Posterior cingulate gyrus (tissue), 11 donors: Measurements from ENCODE around the gene MIEF2.
A peak's percentile ranks its signal among the peaks of the same experiment; 100 is the strongest.

Experiments
- DNase-seq, 10 donors: peaks; one replicate each; pipeline versions ENCODE4 v3.0.0 to v3.0.0-alpha.2; 2020 to 2021; ENCODE audit warnings: mixed read lengths in 3 of 10
- intact Hi-C: fragments of 100-400 bp; cut with DNase I; formaldehyde crosslinking; loops from one replicate; pipeline ENCODE4 v1.15.1; 2023

MIEF2 gene

GRCh38 chr17:18253947-18254821 is 6.3 kb upstream of the MIEF2 start:
- intact Hi-C loops: no loop called here
- DNase-seq: no peak

- DNase-seq: no peak
- intact Hi-C loops: no loop called here
These were observed 5.4 kb upstream of the MIEF2 start for GRCh38 chr17:18254888-18255649.

GRCh38 chr17:18256351-18256750 is 4.1 kb upstream of the MIEF2 start:
- intact Hi-C loops: no loop called here
- DNase-seq: no peak

DNA sequence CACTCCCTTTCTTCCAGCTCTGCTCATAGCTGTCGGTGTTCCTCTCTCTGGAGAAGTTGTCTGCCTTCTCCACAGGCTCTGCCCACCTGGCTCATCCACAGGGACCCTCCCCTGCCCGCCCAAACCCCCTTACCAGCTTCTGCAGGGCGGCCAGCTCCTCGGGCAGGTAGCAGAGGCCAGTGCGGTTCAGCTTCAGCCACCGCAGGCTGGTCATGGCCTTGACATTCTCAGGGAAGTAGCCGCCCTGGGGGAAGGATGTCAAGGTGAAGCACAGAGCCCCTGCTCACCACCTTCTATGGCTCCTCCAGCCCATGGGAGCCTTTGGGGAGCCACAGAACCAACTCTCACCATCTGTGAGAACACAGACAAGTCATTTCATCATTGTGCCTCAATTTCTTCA is 3.7 kb upstream of the MIEF2 start:
- intact Hi-C loops: no loop called here
- DNase-seq: no peak

DNA sequence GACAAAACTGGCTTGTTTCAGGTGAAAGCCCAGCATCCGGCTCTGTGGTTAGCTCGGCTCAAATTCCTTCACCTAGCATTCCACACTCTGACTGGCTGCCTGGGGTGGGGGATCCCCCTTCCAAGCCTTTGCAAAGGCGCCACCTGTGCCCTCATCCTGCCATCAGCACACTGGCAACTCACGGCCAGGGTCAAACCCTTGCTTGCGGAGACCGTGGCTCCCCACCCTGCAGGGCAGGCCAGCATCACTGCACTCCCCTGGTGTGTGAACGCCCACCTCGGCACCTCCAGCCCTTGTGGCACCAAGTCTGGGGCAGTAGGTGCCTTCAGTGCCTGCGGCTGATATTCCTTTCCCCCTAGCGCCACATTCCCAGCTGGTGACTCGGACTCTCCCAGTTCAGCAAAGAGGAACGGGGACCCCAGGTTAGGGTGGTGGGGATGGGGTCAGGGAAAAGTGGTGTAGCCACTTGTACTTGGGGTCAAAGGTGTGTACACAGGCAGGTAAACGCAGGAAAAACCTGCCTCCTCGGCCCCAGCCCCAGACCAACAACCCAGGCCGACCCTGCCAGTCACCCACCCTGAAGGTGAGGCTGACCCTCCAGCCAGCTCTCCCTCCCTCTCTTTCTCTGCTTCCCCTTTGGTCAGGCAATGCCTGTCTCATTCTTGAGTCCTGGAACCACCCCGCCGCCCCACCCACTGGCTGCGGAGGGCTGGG is 3.0 kb upstream of the MIEF2 start:
- peak in 5 of 10 donors; percentile 54 to 92 (median 89) for DNase-seq
- intact Hi-C loops: no loop called here

DNA sequence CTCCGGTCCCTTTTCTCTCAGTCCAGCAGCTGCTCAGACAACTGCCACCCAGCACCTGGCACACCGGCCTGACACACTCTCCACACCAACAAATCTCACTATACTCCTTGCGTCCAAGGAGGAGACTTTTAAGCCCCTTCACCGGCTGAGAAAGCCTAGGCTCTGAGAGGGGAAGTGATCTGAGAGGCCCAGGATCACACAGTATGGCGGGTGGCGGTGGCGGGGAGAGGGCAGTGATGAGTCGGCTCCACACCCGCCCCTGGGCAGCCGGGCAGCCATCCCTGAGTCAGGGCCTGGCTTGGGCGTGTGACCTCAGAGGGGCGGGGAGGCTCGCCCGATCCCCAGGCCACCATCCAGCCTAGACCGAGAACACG is 2.5 kb upstream of the MIEF2 start:
- intact Hi-C loops: no loop called here
- DNase-seq: peak in 9 of 10 donors; percentile 44 to 95 (median 74)

DNA sequence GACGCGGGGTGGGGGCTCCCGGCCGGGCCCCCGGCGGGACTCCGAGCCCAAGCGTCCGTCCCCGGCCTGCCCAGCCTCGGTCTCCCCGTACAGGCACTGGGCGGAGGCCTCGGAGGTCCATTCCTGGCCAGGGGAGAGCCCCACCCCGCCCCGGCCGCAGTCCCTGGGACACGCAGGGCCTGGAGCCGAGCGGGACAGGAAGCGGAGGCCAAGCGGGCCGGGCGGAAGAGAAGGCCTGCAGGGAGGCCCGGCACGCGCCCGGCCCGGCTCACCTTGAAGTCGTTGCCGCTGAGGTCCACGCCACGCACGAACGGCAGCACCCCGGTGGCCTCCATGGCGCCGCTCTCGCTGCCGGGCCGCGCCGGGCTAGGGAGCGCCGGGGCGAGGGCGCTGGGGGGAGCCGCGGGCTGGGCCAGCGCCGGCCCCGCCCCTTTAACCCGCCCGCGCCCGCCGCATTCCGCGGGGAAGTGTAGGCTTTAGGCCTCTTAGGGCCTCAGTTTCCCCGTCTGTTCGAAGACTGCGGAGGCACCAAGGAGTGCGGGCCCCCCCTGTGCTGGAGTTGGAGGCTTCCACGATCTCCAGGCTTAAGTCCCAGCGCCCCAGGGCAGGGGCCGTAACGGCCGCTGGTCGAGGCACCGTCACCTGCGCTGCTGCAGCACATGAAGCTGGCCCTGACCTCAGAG is 2.0 kb upstream of the MIEF2 start, which contains the start of gene FLII:
Gene FLII (minus strand): TSS at position 383 of the 683 bp plus-strand sequence. CDS start 48 bp downstream, at position 335.
- peak; percentile 50 to 94 (median 62) for DNase-seq
- intact Hi-C loops: no loop called here

DNA sequence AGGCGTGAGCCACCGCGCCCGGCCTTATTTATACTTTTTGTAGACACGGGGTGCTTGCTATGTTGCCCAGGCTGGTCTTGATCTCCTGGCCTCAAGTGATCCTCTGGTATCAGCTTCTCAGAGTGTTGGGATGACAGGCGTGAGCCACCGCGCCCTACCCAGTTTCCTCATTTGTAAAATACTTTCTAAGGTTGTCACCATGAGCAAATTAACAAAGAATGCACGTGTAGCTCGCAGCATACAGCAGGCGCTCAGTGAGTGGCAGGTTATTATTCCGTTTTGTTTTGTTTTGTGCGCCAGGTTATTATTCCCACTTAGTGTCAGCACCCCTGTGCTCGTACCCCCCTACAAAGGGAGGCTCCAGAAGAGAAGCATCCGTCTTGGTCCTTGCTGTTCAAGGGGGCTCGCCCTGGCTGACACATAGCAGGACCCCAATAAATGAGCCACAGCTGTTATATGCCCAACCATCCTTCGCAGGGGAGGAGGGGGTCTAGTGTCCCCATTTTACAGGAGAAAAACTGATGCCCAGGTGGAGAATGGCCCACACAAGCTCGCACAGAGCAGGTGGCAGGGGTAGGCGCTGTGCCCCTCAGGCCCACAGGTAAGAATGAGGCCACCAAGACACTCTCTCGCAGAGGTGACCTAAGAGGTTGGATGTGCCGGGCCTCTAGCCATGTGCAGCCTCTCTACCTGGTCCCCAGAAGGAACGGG is 686 bp upstream of the MIEF2 start:
- no peak for DNase-seq
- intact Hi-C loops: loop anchor here (2.0 to 5.0 kb wide), 2 partner anchors 32 to 55 kb away; partner anchors contain the start of genes LLGL1, SMCR8 and TOP3A

GRCh38 chr17:18261146-18261515 is 669 bp downstream of the MIEF2 start:
- intact Hi-C loops: loop anchor here (2.0 to 5.0 kb wide), 2 partner anchors 34 to 54 kb away; partner anchors contain the start of genes LLGL1, SMCR8 and TOP3A
- DNase-seq: peak in 4 of 10 donors; percentile 29 to 86 (median 64)

GRCh38 chr17:18261659-18262058 is 1.2 kb downstream of the MIEF2 start:
- intact Hi-C loops: loop anchor here (2.0 to 5.0 kb wide), 2 partner anchors 34 to 53 kb away; partner anchors contain the start of genes LLGL1, SMCR8 and TOP3A

GRCh38 chr17:18262111-18262510 is 1.6 kb downstream of the MIEF2 start:
- no peak for DNase-seq

More at GRCh38 chr17:18261659-18262058, 1.2 kb downstream of the MIEF2 start:
- DNase-seq: peak in 1 of 10 donors; percentile 71

DNA sequence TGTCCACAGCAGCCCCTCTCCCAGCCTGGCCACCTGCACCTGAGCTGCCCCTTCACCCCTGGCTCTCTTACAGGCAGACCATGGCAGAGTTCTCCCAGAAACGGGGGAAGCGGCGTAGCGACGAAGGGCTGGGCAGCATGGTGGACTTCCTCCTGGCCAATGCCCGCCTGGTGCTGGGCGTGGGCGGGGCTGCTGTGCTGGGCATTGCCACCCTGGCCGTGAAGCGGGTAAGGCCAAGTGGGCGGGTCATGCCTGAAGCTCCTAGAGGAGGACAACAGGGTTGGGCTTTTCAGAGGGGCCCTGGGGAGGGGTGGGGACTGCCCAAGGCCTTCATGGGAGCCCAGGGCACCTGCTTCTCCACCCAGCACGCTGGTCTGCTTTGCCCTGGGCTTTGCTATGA is 2.2 kb downstream of the MIEF2 start:
- intact Hi-C loops: loop anchor here (5.0 kb wide), 1 partner anchor 35 kb away; the partner anchor contains the start of gene LLGL1
- DNase-seq: no peak

More at GRCh38 chr17:18262111-18262510, 1.6 kb downstream of the MIEF2 start:
- intact Hi-C loops: loop anchor here (5.0 kb wide), 1 partner anchor 35 kb away; the partner anchor contains the start of gene LLGL1

DNA sequence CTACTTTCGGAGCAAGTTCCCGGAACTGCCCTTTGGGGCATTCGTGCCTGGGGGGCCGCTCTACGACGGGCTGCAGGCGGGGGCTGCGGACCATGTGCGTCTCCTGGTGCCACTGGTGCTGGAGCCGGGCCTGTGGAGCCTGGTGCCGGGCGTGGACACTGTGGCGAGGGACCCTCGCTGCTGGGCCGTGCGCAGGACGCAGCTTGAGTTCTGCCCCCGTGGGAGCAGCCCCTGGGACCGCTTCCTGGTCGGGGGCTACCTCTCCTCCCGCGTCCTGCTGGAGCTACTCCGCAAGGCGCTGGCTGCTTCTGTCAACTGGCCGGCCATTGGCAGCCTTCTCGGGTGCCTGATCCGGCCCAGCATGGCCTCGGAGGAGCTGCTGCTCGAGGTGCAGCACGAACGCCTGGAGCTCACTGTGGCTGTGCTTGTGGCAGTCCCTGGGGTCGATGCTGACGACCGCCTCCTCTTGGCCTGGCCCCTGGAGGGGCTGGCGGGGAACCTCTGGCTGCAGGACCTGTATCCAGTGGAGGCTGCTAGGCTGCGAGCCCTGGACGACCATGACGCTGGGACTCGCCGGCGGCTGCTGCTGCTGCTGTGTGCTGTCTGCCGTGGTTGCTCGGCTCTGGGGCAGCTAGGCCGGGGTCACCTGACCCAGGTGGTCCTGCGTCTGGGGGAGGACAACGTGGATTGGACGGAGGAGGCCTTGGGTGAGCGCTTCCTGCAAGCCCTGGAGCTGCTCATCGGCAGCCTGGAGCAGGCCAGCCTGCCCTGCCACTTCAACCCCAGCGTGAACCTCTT is 3.6 kb downstream of the MIEF2 start:
- DNase-seq: no peak
- intact Hi-C loops: loop anchor here (5.0 kb wide), 1 partner anchor 37 kb away; the partner anchor contains the start of gene LLGL1

- intact Hi-C loops: no loop called here
- DNase-seq: peak in 1 of 10 donors; percentile 40
These were observed 6.9 kb downstream of the MIEF2 start for GRCh38 chr17:18267366-18267765.

- intact Hi-C loops: no loop called here
- peak in 1 of 10 donors; percentile 62 for DNase-seq
These were observed 7.7 kb downstream of the MIEF2 start for GRCh38 chr17:18267927-18268711.

GRCh38 chr17:18270046-18270931 is 9.8 kb downstream of the MIEF2 start:
- intact Hi-C loops: no loop called here
- DNase-seq: peak in 1 of 10 donors; percentile 71
